IMR-90 (cell line): ENCODE results near the gene ADGRV1. TPM values are rescaled to one million over a fixed set of nuclear protein-coding genes. Genes with fewer than 3 reads are reported as not detected.

Experiments
- ATAC-seq: fragments of 200-7000 bp; cut with Tn5 transposase; 2 replicates; pipeline ENCODE4 v1.9.1; 2020; ENCODE audit warnings: low read depth, mild to moderate bottlenecking, moderate library complexity
- BruUV-seq: library from RNA; stranded (reverse); fragments of 400-500 nt; replicated peaks from 2 replicates; lab custom pipeline; 2021; lab: Mats Ljungman, UMichigan
- CTCF ChIA-PET: fragments of 300-600 bp; formaldehyde crosslinking; extraction: SDS; loops from one replicate; lab custom pipeline; 2021; ENCODE audit warnings: antibody characterized with exemption; lab: Yijun Ruan, JAX
- POLR2A ChIA-PET: fragments of 300-600 bp; sonication (Branson Sonifier 250); formaldehyde crosslinking; loops from one replicate; lab custom pipeline; 2022; ENCODE audit warnings: antibody characterized with exemption; ENCODE audit not compliant: unreplicated experiment; lab: Charles Lee
- DNase-seq: peaks from one replicate; pipeline ENCODE4 v3.0.0; 2013
- H2AFZ ChIP-seq: replicated peaks from 2 replicates; pipeline ENCODE3; 2013; ENCODE audit warnings: low read length, mild to moderate bottlenecking; ENCODE audit not compliant: poor library complexity
- H2AK5ac ChIP-seq: 2 replicates; pipeline ENCODE4 v1.6.1; 2013; ENCODE audit warnings: low read depth, low read length, inconsistent platforms
- H2AK9ac ChIP-seq: replicated peaks from 2 replicates; pipeline ENCODE3; 2013; ENCODE audit warnings: mild to moderate bottlenecking, low read depth, low read length, moderate library complexity; ENCODE audit not compliant: poor library complexity
- H2BK120ac ChIP-seq: 2 replicates; pipeline ENCODE4 v1.6.1; 2013; ENCODE audit warnings: low read depth, low read length, inconsistent platforms
- H2BK15ac ChIP-seq: 3 replicates; pipeline ENCODE4 v1.6.1; 2013; ENCODE audit warnings: low read depth, low read length, inconsistent platforms
- H2BK20ac ChIP-seq: 2 replicates; pipeline ENCODE4 v1.6.1; 2013; ENCODE audit warnings: low read depth, mild to moderate bottlenecking, inconsistent platforms, low read length, moderate library complexity
- H2BK5ac ChIP-seq: 2 replicates; pipeline ENCODE4 v1.6.1; 2013; ENCODE audit warnings: mild to moderate bottlenecking, low read depth, low read length, inconsistent platforms; ENCODE audit not compliant: poor library complexity, severe bottlenecking
- H3K14ac ChIP-seq: replicated peaks from 2 replicates; pipeline ENCODE4 v1.6.1; 2013; ENCODE audit warnings: low read depth, low read length, inconsistent platforms
- H3K18ac ChIP-seq: 2 replicates; pipeline ENCODE4 v1.6.1; 2013; ENCODE audit warnings: low read depth, low read length, control low read depth
- H3K23ac ChIP-seq: 2 replicates; pipeline ENCODE4 v1.6.1; 2013; ENCODE audit warnings: low read depth, low read length, inconsistent platforms
- H3K27ac ChIP-seq: 2 replicates; pipeline ENCODE4 v1.5.1; 2013; ENCODE audit warnings: mild to moderate bottlenecking, control low read depth, low read length; ENCODE audit not compliant: insufficient read depth
- H3K27me3 ChIP-seq: 2 replicates; pipeline ENCODE4 v1.6.1; 2013; ENCODE audit warnings: low read length; ENCODE audit not compliant: control insufficient read depth, insufficient read depth
- H3K36me3 ChIP-seq: 2 replicates; pipeline ENCODE4 v1.6.1; 2013; ENCODE audit warnings: low read length, mixed read lengths; ENCODE audit not compliant: control insufficient read depth, insufficient read depth
- H3K4ac ChIP-seq: 2 replicates; pipeline ENCODE4 v1.6.1; 2013; ENCODE audit warnings: low read depth, low read length, inconsistent platforms
- H3K4me1 ChIP-seq: 2 replicates; pipeline ENCODE4 v1.6.1; 2013; ENCODE audit warnings: low read length, mixed read lengths; ENCODE audit not compliant: control insufficient read depth, insufficient read depth
- H3K4me2 ChIP-seq: 2 replicates; pipeline ENCODE4 v1.6.1; 2013; ENCODE audit warnings: low read depth, mild to moderate bottlenecking, control low read depth, low read length, moderate library complexity
- H3K4me3 ChIP-seq: 2 replicates; pipeline ENCODE4 v1.5.1; 2013; ENCODE audit warnings: low read depth, mild to moderate bottlenecking, control low read depth, low read length, moderate library complexity; ENCODE audit not compliant: insufficient read depth
- H3K56ac ChIP-seq: 2 replicates; pipeline ENCODE4 v1.6.1; 2013; ENCODE audit warnings: low read length, inconsistent platforms; ENCODE audit not compliant: insufficient read depth; ENCODE audit errors: extremely low read depth
- H3K79me1 ChIP-seq, 2 experiments: 2 replicates each; pipeline ENCODE4 v1.6.1; 2013; ENCODE audit warnings: low read length in 2 of 2, inconsistent platforms in 1 of 2, low read depth in 1 of 2
- H3K9ac ChIP-seq: 2 replicates; pipeline ENCODE4 v1.6.1; 2013; ENCODE audit warnings: low read depth, low read length, control low read depth
- H3K9me1 ChIP-seq: 2 replicates; pipeline ENCODE4 v1.6.1; 2013; ENCODE audit warnings: low read length, inconsistent platforms; ENCODE audit not compliant: insufficient read depth
- H3K9me3 ChIP-seq: 2 replicates; pipeline ENCODE4 v1.6.1; 2013; ENCODE audit warnings: low read length; ENCODE audit not compliant: control insufficient read depth, insufficient read depth
- H4K20me1 ChIP-seq: 2 replicates; pipeline ENCODE4 v1.6.1; 2013; ENCODE audit warnings: low read length, inconsistent platforms; ENCODE audit not compliant: insufficient read depth
- H4K5ac ChIP-seq: 2 replicates; pipeline ENCODE4 v1.6.1; 2013; ENCODE audit warnings: mild to moderate bottlenecking, low read depth, low read length, control low read depth
- H4K8ac ChIP-seq, 2 experiments: 2 replicates each; pipeline ENCODE4 v1.6.1; 2013; ENCODE audit warnings: low read depth in 2 of 2, low read length in 2 of 2, control low read depth in 1 of 2, inconsistent platforms in 1 of 2
- H4K91ac ChIP-seq: 2 replicates; pipeline ENCODE4 v1.6.1; 2013; ENCODE audit warnings: low read depth, low read length, inconsistent platforms; ENCODE audit not compliant: insufficient read depth
- ELK1 ChIP-seq: fragments of 150-350 bp; IDR thresholded peaks from 2 replicates; pipeline ENCODE4 v1.6.1; 2016; ENCODE audit warnings: low read depth, mild to moderate bottlenecking, low read length, moderate library complexity, borderline replicate concordance
- FOS ChIP-seq: fragments of 150-350 bp; IDR thresholded peaks from 2 replicates; pipeline ENCODE4 v1.6.1; 2016; ENCODE audit warnings: low read depth, low read length
- MAFK ChIP-seq: IDR thresholded peaks from 2 replicates; pipeline ENCODE4 v1.6.1; 2012; ENCODE audit warnings: low read depth, low read length, improper control_type of control experiment
- MXI1 ChIP-seq: IDR thresholded peaks from 2 replicates; pipeline ENCODE4 v1.6.1; 2012; ENCODE audit warnings: low read depth, mild to moderate bottlenecking, low read length, moderate library complexity, borderline replicate concordance
- NFE2L2 ChIP-seq: fragments of 150-350 bp; IDR thresholded peaks from 2 replicates; pipeline ENCODE4 v1.6.1; 2016; ENCODE audit warnings: low read depth, mild to moderate bottlenecking, low read length
- POLR2A ChIP-seq: IDR thresholded peaks from 2 replicates; pipeline ENCODE4 v1.6.1; 2012; ENCODE audit warnings: mild to moderate bottlenecking, low read depth, low read length
- RAD21 ChIP-seq: IDR thresholded peaks from 2 replicates; pipeline ENCODE4 v1.6.1; 2012; ENCODE audit warnings: low read length, improper control_type of control experiment
- RCOR1 ChIP-seq: IDR thresholded peaks from 2 replicates; pipeline ENCODE4 v1.6.1; 2012; ENCODE audit warnings: mild to moderate bottlenecking, low read length, improper control_type of control experiment; ENCODE audit not compliant: insufficient replicate concordance
- RFX5 ChIP-seq: IDR thresholded peaks from 2 replicates; pipeline ENCODE4 v1.8.0; 2012; ENCODE audit warnings: low read depth, mild to moderate bottlenecking, low read length, moderate library complexity
- WGBS, 2 experiments: methylation state at CpG; one replicate each; pipeline versions ENCODE4 v1.1.5 to v1.1.7; 2013; ENCODE audit warnings: missing lambda C conversion rate in 2 of 2; ENCODE audit not compliant: insufficient read length in 1 of 2; ENCODE audit errors: extremely low coverage in 2 of 2; 5-methylcytosine and 5-hydroxymethylcytosine counted together
- dilution Hi-C: fragments of 300-500 bp; cut with HindIII; formaldehyde crosslinking; loops from one replicate; pipeline ENCODE4 v1.14.3; 2018; ENCODE audit warnings: low sequenced_read_pairs; ENCODE audit not compliant: unreplicated experiment
- in situ Hi-C: fragments of 300-500 bp; cut with MboI; formaldehyde crosslinking; loops from 3 replicates; pipeline ENCODE4 v1.14.3; 2019; ENCODE audit warnings: low sequenced_read_pairs, inconsistent platforms, mixed read lengths
- intact Hi-C: fragments of 100-400 bp; cut with micrococcal nuclease; formaldehyde crosslinking; loops from 2 replicates; pipeline ENCODE4 v1.10.0; 2022
- polyA plus RNA-seq, 3 experiments: library from polyadenylated mRNA; depleted of rRNA; stranded (reverse); fragments of >200 nt; gene quantifications; 2 replicates each; pipeline ENCODE4 v1.2.3, GENCODE V29; 2012; ENCODE audit warnings: low replicate concordance in 1 of 3
- total RNA-seq: library from RNA; depleted of rRNA; stranded (reverse); fragments of >200 nt; gene quantifications from 2 replicates; pipeline ENCODE4 v1.2.3, GENCODE V29; 2012

The ADGRV1 gene
- total and polyA plus RNA-seq, 2 of the 4 experiments (the other 2 are of a cell fraction): under 0.01 TPM; not detected in 1

- no peak for ATAC-seq
Observed at GRCh38 chr5:91129748-91130147, 571.2 kb downstream of the ADGRV1 start.

More at GRCh38 chr5:91129748-91130147, 571.2 kb downstream of the ADGRV1 start:
- H3K27ac ChIP-seq: no peak overlapping the region
- no peak overlapping the region for H2BK5ac ChIP-seq
- H3K36me3 ChIP-seq: no peaks in the 10 kb centered on the region
- H3K4me3 ChIP-seq: no peak overlapping the region
- intact Hi-C loops (loop anchor here (5.0 kb wide), 1 partner anchor 48 kb away; no protein-coding TSS in a partner anchor), dilution Hi-C loops (no loop called here), in situ Hi-C loops (no loop called here)
- H2BK120ac ChIP-seq: no peak overlapping the region
- BruUV-seq: no TSS peak
- no peak overlapping the region for H2AK5ac ChIP-seq
- no peak overlapping the region for H2BK15ac ChIP-seq
- no peak overlapping the region for H2AK9ac ChIP-seq
- TF ChIP-seq MAFK (no peak), RAD21 (no peak), NFE2L2 (no peak), POLR2A (no peak), MXI1 (no peak), ELK1 (no peak), RFX5 (no peak), FOS (no peak), RCOR1 (no peak)
- H3K18ac ChIP-seq: no peak overlapping the region
- H3K9me3 ChIP-seq: no peaks in the 10 kb centered on the region
- no peak overlapping the region for H2AFZ ChIP-seq
- H4K20me1 ChIP-seq: no peaks in the 10 kb centered on the region
- no peaks in the 10 kb centered on the region for H3K79me1 ChIP-seq
- no peak for DNase-seq
- no peaks in the 10 kb centered on the region for H3K27me3 ChIP-seq
- no peak overlapping the region for H4K91ac ChIP-seq
- peaks cover 13% of the 10 kb centered on the region for H3K4me1 ChIP-seq
- H3K23ac ChIP-seq: no peak overlapping the region
- H3K4ac ChIP-seq: no peak overlapping the region
- WGBS, 2 experiments: no CpG with 5 or more reads among the region's 1 CpG
- peaks cover 4% of the 10 kb centered on the region; the same call in 1 of the 2 replicates for H3K9me1 ChIP-seq
- ChIA-PET POLR2A (no interaction called here), CTCF (no interaction called here)
- H2BK20ac ChIP-seq: no peak overlapping the region
- H3K9ac ChIP-seq: no peak overlapping the region
- H4K5ac ChIP-seq: no peak overlapping the region
- H3K4me2 ChIP-seq: no peak overlapping the region
- H4K8ac ChIP-seq: no peak overlapping the region
- no peak overlapping the region for H3K56ac ChIP-seq
- H3K14ac ChIP-seq: no peak overlapping the region
